ENCODE measurements around the gene PSMG2.

DNA sequence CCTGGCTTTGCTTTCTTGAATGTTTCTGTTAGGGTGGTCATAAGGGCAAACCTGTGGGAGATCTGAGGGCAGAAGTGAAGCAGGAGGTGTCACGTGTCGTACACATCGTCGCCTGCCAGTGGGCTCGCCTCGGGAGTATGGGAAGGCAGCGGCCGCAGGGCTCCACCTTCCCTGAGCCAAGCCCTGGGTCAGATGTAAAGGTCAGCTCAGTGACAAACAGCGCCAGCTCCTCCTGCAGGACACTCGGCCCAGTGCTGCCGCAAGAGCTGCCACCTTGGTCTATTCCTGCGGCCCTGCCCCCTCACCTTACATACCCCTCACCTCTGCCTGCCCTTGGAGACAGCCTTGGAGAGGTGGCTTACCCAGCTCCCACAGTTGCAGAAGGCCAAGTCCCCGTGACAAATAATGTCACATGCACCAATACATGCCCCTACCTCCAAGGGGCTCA is 64.2 kb downstream of the PSMG2 start:
- TF ChIP-seq, protein P1, sequence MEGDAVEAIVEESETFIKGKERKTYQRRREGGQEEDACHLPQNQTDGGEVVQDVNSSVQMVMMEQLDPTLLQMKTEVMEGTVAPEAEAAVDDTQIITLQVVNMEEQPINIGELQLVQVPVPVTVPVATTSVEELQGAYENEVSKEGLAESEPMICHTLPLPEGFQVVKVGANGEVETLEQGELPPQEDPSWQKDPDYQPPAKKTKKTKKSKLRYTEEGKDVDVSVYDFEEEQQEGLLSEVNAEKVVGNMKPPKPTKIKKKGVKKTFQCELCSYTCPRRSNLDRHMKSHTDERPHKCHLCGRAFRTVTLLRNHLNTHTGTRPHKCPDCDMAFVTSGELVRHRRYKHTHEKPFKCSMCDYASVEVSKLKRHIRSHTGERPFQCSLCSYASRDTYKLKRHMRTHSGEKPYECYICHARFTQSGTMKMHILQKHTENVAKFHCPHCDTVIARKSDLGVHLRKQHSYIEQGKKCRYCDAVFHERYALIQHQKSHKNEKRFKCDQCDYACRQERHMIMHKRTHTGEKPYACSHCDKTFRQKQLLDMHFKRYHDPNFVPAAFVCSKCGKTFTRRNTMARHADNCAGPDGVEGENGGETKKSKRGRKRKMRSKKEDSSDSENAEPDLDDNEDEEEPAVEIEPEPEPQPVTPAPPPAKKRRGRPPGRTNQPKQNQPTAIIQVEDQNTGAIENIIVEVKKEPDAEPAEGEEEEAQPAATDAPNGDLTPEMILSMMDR (IDR thresholded peaks at IDR 0.05), result no peak
- no peak for TF ChIP-seq POLR2A (IDR thresholded peaks at IDR 0.05)

Data from body of pancreas (tissue), 4 donors.